HG02571 (cell line): ENCODE results near the gene HERC2.

Source experiments
- ATAC-seq: cut with Tn5 transposase; IDR thresholded peaks from one replicate; pipeline ENCODE4 v1.9.1; 2021; ENCODE audit warnings: mild to moderate bottlenecking, moderate library complexity; ENCODE audit not compliant: unreplicated experiment

The HERC2 gene

GRCh38 chr15:28116521-28117431 is 205.2 kb downstream of the HERC2 start:
- no peak for ATAC-seq

GRCh38 chr15:28115871-28116270 is 206.1 kb downstream of the HERC2 start:
- no peak for ATAC-seq

GRCh38 chr15:28114721-28115622 is 207.0 kb downstream of the HERC2 start:
- no peak for ATAC-seq

- no peak for ATAC-seq
Measured at GRCh38 chr15:28114114-28114455, 207.9 kb downstream of the HERC2 start.

- ATAC-seq, result no peak
Measured at GRCh38 chr15:28113394-28114113, 208.4 kb downstream of the HERC2 start.

- ATAC-seq, result no peak
Measured at GRCh38 chr15:28112962-28113361, 209.0 kb downstream of the HERC2 start.

GRCh38 chr15:28112101-28112760 is 209.7 kb downstream of the HERC2 start:
- no peak for ATAC-seq

- no peak for ATAC-seq
Measured at GRCh38 chr15:28111543-28111942, 210.4 kb downstream of the HERC2 start.

- ATAC-seq, result no peak
Measured at GRCh38 chr15:28110481-28110881, 211.5 kb downstream of the HERC2 start.

GRCh38 chr15:28109626-28110455 is 212.1 kb downstream of the HERC2 start:
- ATAC-seq, result no peak

GRCh38 chr15:28107904-28108275 is 214.1 kb downstream of the HERC2 start:
- no peak for ATAC-seq

GRCh38 chr15:28107111-28107903 is 214.7 kb downstream of the HERC2 start:
- ATAC-seq, result no peak

GRCh38 chr15:28106294-28107110 is 215.5 kb downstream of the HERC2 start:
- no peak for ATAC-seq

- ATAC-seq, result no peak
Measured at GRCh38 chr15:28105793-28106192, 216.2 kb downstream of the HERC2 start.

GRCh38 chr15:28105224-28105791 is 216.7 kb downstream of the HERC2 start:
- ATAC-seq, result no peak

- no peak for ATAC-seq
Measured at GRCh38 chr15:28104326-28104725, 217.7 kb downstream of the HERC2 start.

- no peak for ATAC-seq
Measured at GRCh38 chr15:28103831-28104230, 218.1 kb downstream of the HERC2 start.

GRCh38 chr15:28101983-28102441 is 220.0 kb downstream of the HERC2 start:
- no peak for ATAC-seq
